NCI-H1436 (cell line): Measurements from ENCODE around the gene MEIKIN.

ENCODE experiments used
- DNase-seq: peaks from one replicate; lab custom pipeline; 2025; lab: John Stamatoyannopoulos, UW

The MEIKIN gene

GRCh38 chr5:131945551-131946168 lies at the start of gene MEIKIN:
MEIKIN (minus strand) TSS chr5:131945663; CDS start chr5:131945505, 158 bp downstream.
- DNase-seq = no peak

- DNase-seq = no peak
Observed at GRCh38 chr5:131994533-131995226, 49.2 kb upstream of the MEIKIN start.

GRCh38 chr5:131994090-131994489 lies 48.6 kb upstream of the MEIKIN start:
- DNase-seq = no peak

GRCh38 chr5:131993676-131994075 lies 48.2 kb upstream of the MEIKIN start:
- DNase-seq = no peak

GRCh38 chr5:131992370-131992769 lies 46.9 kb upstream of the MEIKIN start:
- no peak for DNase-seq

GRCh38 chr5:131991593-131992324 lies 46.3 kb upstream of the MEIKIN start:
- no peak for DNase-seq

- no peak for DNase-seq
Observed at GRCh38 chr5:131990716-131991115, 45.3 kb upstream of the MEIKIN start.

- no peak for DNase-seq
Observed at GRCh38 chr5:131988601-131989000, 43.1 kb upstream of the MEIKIN start.

GRCh38 chr5:131987251-131987650 lies 41.8 kb upstream of the MEIKIN start:
- no peak for DNase-seq

GRCh38 chr5:131986161-131986912 lies 40.9 kb upstream of the MEIKIN start:
- no peak for DNase-seq

- DNase-seq = no peak
Observed at GRCh38 chr5:131984956-131985665, 39.6 kb upstream of the MEIKIN start.

GRCh38 chr5:131983244-131983771 lies 37.8 kb upstream of the MEIKIN start:
- no peak for DNase-seq

- DNase-seq = no peak
Observed at GRCh38 chr5:131981516-131981915, 36.1 kb upstream of the MEIKIN start.

GRCh38 chr5:131980696-131981095 lies 35.2 kb upstream of the MEIKIN start:
- no peak for DNase-seq

GRCh38 chr5:131979816-131980215 lies 34.4 kb upstream of the MEIKIN start:
- no peak for DNase-seq

- no peak for DNase-seq
Observed at GRCh38 chr5:131977212-131977604, 31.7 kb upstream of the MEIKIN start.

GRCh38 chr5:131976414-131977211 lies 31.1 kb upstream of the MEIKIN start:
- DNase-seq = no peak

GRCh38 chr5:131974956-131975726 lies 29.7 kb upstream of the MEIKIN start:
- no peak for DNase-seq

- no peak for DNase-seq
Observed at GRCh38 chr5:131974622-131974955, 29.1 kb upstream of the MEIKIN start.

- DNase-seq = no peak
Observed at GRCh38 chr5:131974016-131974415, 28.6 kb upstream of the MEIKIN start.
